Measurements from ENCODE around the gene ADD3.

The ADD3 gene

GRCh38 chr10:110162741-110163145 lies 155.0 kb downstream of the ADD3 start:
- H3K27ac ChIP-seq, result no peak overlapping the region

GRCh38 chr10:110163192-110163773 lies 155.5 kb downstream of the ADD3 start:
- Histone ChIP-seq H3K27ac (no peak overlapping the region), H3K4me3 (no peak overlapping the region)

More at GRCh38 chr10:110162741-110163145, 155.0 kb downstream of the ADD3 start:
- H3K4me3 ChIP-seq, result no peak overlapping the region

GRCh38 chr10:110163841-110164240 lies 156.1 kb downstream of the ADD3 start:
- no peak overlapping the region for H3K4me3 ChIP-seq

GRCh38 chr10:110165239-110165638 lies 157.5 kb downstream of the ADD3 start:
- Histone ChIP-seq H3K4me3 (no peak overlapping the region), H3K27ac (no peak overlapping the region)

More at GRCh38 chr10:110163841-110164240, 156.1 kb downstream of the ADD3 start:
- no peak overlapping the region for H3K27ac ChIP-seq

- H3K27ac ChIP-seq, result no peak overlapping the region
- no peak overlapping the region for H3K4me3 ChIP-seq
Measured at GRCh38 chr10:110167149-110167548, 159.4 kb downstream of the ADD3 start.

- no peak overlapping the region for H3K4me3 ChIP-seq
- no peak overlapping the region for H3K27ac ChIP-seq
Measured at GRCh38 chr10:110168601-110169481, 161.1 kb downstream of the ADD3 start.

GRCh38 chr10:110169586-110169985 lies 161.8 kb downstream of the ADD3 start:
- no peak overlapping the region for H3K4me3 ChIP-seq
- no peak overlapping the region for H3K27ac ChIP-seq

- H3K27ac ChIP-seq, result no peak overlapping the region
- no peak overlapping the region for H3K4me3 ChIP-seq
Measured at GRCh38 chr10:110170142-110170971, 162.6 kb downstream of the ADD3 start.

GRCh38 chr10:110171032-110171431 lies 163.2 kb downstream of the ADD3 start:
- no peak overlapping the region for H3K27ac ChIP-seq

GRCh38 chr10:110172155-110172554 lies 164.4 kb downstream of the ADD3 start:
- H3K4me3 ChIP-seq, result no peak overlapping the region
- H3K27ac ChIP-seq, result no peak overlapping the region

More at GRCh38 chr10:110171032-110171431, 163.2 kb downstream of the ADD3 start:
- H3K4me3 ChIP-seq, result no peak overlapping the region

GRCh38 chr10:110174201-110174600 lies 166.4 kb downstream of the ADD3 start:
- Histone ChIP-seq H3K27ac (no peak overlapping the region), H3K4me3 (no peak overlapping the region)

GRCh38 chr10:110174816-110175215 lies 167.0 kb downstream of the ADD3 start:
- no peak overlapping the region for H3K4me3 ChIP-seq
- no peak overlapping the region for H3K27ac ChIP-seq

GRCh38 chr10:110175406-110175805 lies 167.6 kb downstream of the ADD3 start:
- Histone ChIP-seq H3K27ac (no peak overlapping the region), H3K4me3 (no peak overlapping the region)

GRCh38 chr10:110176141-110177030 lies 168.6 kb downstream of the ADD3 start:
- H3K4me3 ChIP-seq, result no peak overlapping the region
- H3K27ac ChIP-seq, result peak overlapping the region in 1 of 21 experiments; percentile 8

- Histone ChIP-seq H3K27ac (no peak overlapping the region), H3K4me3 (no peak overlapping the region)
Measured at GRCh38 chr10:110179220-110179619, 171.4 kb downstream of the ADD3 start.

- H3K4me3 ChIP-seq, result no peak overlapping the region
Measured at GRCh38 chr10:110181451-110181850, 173.7 kb downstream of the ADD3 start.

GRCh38 chr10:110181911-110182310 lies 174.1 kb downstream of the ADD3 start:
- no peak overlapping the region for H3K4me3 ChIP-seq
- no peak overlapping the region for H3K27ac ChIP-seq

More at GRCh38 chr10:110181451-110181850, 173.7 kb downstream of the ADD3 start:
- no peak overlapping the region for H3K27ac ChIP-seq

- Histone ChIP-seq H3K4me3 (no peak overlapping the region), H3K27ac (no peak overlapping the region)
Measured at GRCh38 chr10:110184398-110184797, 176.6 kb downstream of the ADD3 start.

All from skin epidermis (tissue), 12 donors.